ENCODE results near the gene ATP10A.

ATP10A gene

GRCh38 chr15:25736461-25736860, 126.7 kb downstream of the ATP10A start:
- DNase-seq (ENCODE audit: extremely low read depth, low read depth): no peak
- no peak for TF ChIP-seq CTCF (IDR thresholded peaks at IDR 0.05; ENCODE audit: low read depth, low read length)

GRCh38 chr15:25735550-25736384, 127.4 kb downstream of the ATP10A start:
- no peak for DNase-seq (ENCODE audit: extremely low read depth, low read depth)
- no peak for TF ChIP-seq CTCF (IDR thresholded peaks at IDR 0.05; ENCODE audit: low read depth, low read length)

GRCh38 chr15:25734680-25735355, 128.3 kb downstream of the ATP10A start:
- no peak for DNase-seq (ENCODE audit: extremely low read depth, low read depth)
- no peak for TF ChIP-seq CTCF (IDR thresholded peaks at IDR 0.05; ENCODE audit: low read depth, low read length)

- DNase-seq (ENCODE audit: extremely low read depth, low read depth): no peak
- no peak for TF ChIP-seq CTCF (IDR thresholded peaks at IDR 0.05; ENCODE audit: low read depth, low read length)
Measured at GRCh38 chr15:25733856-25734679, 129.1 kb downstream of the ATP10A start.

GRCh38 chr15:25733036-25733855, 129.9 kb downstream of the ATP10A start:
- no peak for TF ChIP-seq CTCF (IDR thresholded peaks at IDR 0.05; ENCODE audit: low read depth, low read length)

GRCh38 chr15:25732191-25732590, 130.9 kb downstream of the ATP10A start:
- no peak for TF ChIP-seq CTCF (IDR thresholded peaks at IDR 0.05; ENCODE audit: low read depth, low read length)

More at GRCh38 chr15:25733036-25733855, 129.9 kb downstream of the ATP10A start:
- DNase-seq (ENCODE audit: extremely low read depth, low read depth): no peak

More at GRCh38 chr15:25732191-25732590, 130.9 kb downstream of the ATP10A start:
- DNase-seq (ENCODE audit: extremely low read depth, low read depth): no peak
